ENCODE results near the gene ARL15.
"Not testable (repeated sequence)": the region's sequence is repeated elsewhere in the genome, so short reads cannot be mapped to it uniquely, and the experiment has no call there.

ARL15 gene

DNA sequence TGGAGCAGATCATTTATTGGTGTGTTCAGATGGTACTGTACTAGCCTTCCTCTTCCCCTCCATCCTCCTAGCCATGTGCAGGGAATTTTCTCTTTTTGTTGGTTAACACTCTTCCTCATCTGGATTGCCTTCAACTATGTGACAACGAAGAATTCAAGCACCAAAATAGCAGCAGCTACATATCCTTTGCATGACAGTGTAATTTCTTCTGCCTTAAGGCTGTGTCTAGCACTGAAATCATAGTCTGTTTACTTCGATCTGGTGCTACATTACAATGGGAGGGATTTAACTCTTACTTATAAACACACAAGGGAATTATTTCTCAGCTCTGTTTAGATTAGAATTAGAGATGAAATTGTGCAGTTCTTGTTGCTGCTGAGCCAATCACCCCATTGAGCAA, 260.4 kb downstream of the ARL15 start:
- ATAC-seq (ENCODE audit: insufficient read depth, low read depth) (no peak), DNase-seq (no peak)
- Histone ChIP-seq H3K27ac (ENCODE audit: low read length) (no peak overlapping the region), H3K4me1 (ENCODE audit: insufficient read depth, low read length) (no peaks in the 10 kb centered on the region), H3K9me3 (ENCODE audit: insufficient read depth, low read length, severe bottlenecking) (no peaks in the 10 kb centered on the region), H3K36me3 (ENCODE audit: insufficient read depth, low read length) (no peaks in the 10 kb centered on the region), H3K4me3 (ENCODE audit: low read depth in 1 of 2, low read length in 2 of 2) (no peak overlapping the region), H3K9ac (ENCODE audit: low read depth, low read length) (no peak overlapping the region), H3K27me3 (ENCODE audit: insufficient read depth, low read length, poor library complexity) (no peaks in the 10 kb centered on the region), H3K4me2 (ENCODE audit: insufficient read depth, low read length) (no peak overlapping the region), H2AFZ (ENCODE audit: low read depth, low read length) (no peak overlapping the region), H3K79me2 (ENCODE audit: insufficient read depth, low read length) (no peaks in the 10 kb centered on the region), H4K20me1 (ENCODE audit: insufficient read depth, low read length) (no peaks in the 10 kb centered on the region)
- TF ChIP-seq, protein P1, sequence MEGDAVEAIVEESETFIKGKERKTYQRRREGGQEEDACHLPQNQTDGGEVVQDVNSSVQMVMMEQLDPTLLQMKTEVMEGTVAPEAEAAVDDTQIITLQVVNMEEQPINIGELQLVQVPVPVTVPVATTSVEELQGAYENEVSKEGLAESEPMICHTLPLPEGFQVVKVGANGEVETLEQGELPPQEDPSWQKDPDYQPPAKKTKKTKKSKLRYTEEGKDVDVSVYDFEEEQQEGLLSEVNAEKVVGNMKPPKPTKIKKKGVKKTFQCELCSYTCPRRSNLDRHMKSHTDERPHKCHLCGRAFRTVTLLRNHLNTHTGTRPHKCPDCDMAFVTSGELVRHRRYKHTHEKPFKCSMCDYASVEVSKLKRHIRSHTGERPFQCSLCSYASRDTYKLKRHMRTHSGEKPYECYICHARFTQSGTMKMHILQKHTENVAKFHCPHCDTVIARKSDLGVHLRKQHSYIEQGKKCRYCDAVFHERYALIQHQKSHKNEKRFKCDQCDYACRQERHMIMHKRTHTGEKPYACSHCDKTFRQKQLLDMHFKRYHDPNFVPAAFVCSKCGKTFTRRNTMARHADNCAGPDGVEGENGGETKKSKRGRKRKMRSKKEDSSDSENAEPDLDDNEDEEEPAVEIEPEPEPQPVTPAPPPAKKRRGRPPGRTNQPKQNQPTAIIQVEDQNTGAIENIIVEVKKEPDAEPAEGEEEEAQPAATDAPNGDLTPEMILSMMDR (IDR thresholded peaks at IDR 0.05; ENCODE audit: borderline replicate concordance, extremely low read depth, low read length, poor library complexity, severe bottlenecking), result no peak
- TF ChIP-seq EZH2 (IDR thresholded peaks at IDR 0.05; ENCODE audit: borderline replicate concordance, low read depth, low read length, severe bottlenecking), result no peak

DNA sequence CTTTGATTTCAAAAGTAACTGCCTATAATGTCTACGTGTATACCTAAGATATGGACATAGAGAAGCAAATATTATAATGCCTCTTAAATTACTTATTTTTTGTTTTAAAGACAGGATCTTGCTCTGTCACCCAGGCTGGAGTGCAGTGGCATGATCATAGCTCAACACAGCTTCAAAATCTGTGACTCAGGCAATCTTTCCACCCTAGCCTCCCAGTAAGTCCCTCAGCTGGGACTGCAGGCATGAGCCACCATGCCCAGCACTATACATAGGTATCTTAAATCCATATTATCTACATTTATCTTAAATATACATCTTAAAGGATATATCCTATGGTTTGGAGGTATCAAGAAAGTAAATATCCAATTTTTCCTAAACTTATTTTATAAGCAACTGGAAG, 261.2 kb downstream of the ARL15 start:
- no peak overlapping the region for H3K4me3 ChIP-seq (ENCODE audit: low read depth in 1 of 2, low read length in 2 of 2)
- no peak overlapping the region for H2AFZ ChIP-seq (ENCODE audit: low read depth, low read length)
- H3K27ac ChIP-seq (ENCODE audit: low read length), result no peak overlapping the region
- H4K20me1 ChIP-seq (ENCODE audit: insufficient read depth, low read length), result no peaks in the 10 kb centered on the region
- TF ChIP-seq, protein P1 (IDR thresholded peaks at IDR 0.05; ENCODE audit: borderline replicate concordance, extremely low read depth, low read length, poor library complexity, severe bottlenecking), result no peak
- TF ChIP-seq EZH2 (IDR thresholded peaks at IDR 0.05; ENCODE audit: borderline replicate concordance, low read depth, low read length, severe bottlenecking), result no peak
- no peak for DNase-seq
- H3K79me2 ChIP-seq (ENCODE audit: insufficient read depth, low read length), result no peaks in the 10 kb centered on the region
- no peaks in the 10 kb centered on the region for H3K4me1 ChIP-seq (ENCODE audit: insufficient read depth, low read length)
- no peak overlapping the region for H3K4me2 ChIP-seq (ENCODE audit: insufficient read depth, low read length)
- ATAC-seq (ENCODE audit: insufficient read depth, low read depth), result no peak
- H3K9me3 ChIP-seq (ENCODE audit: insufficient read depth, low read length, severe bottlenecking), result no peaks in the 10 kb centered on the region
- no peaks in the 10 kb centered on the region for H3K36me3 ChIP-seq (ENCODE audit: insufficient read depth, low read length)
- H3K9ac ChIP-seq (ENCODE audit: low read depth, low read length), result no peak overlapping the region
- no peaks in the 10 kb centered on the region for H3K27me3 ChIP-seq (ENCODE audit: insufficient read depth, low read length, poor library complexity)

DNA sequence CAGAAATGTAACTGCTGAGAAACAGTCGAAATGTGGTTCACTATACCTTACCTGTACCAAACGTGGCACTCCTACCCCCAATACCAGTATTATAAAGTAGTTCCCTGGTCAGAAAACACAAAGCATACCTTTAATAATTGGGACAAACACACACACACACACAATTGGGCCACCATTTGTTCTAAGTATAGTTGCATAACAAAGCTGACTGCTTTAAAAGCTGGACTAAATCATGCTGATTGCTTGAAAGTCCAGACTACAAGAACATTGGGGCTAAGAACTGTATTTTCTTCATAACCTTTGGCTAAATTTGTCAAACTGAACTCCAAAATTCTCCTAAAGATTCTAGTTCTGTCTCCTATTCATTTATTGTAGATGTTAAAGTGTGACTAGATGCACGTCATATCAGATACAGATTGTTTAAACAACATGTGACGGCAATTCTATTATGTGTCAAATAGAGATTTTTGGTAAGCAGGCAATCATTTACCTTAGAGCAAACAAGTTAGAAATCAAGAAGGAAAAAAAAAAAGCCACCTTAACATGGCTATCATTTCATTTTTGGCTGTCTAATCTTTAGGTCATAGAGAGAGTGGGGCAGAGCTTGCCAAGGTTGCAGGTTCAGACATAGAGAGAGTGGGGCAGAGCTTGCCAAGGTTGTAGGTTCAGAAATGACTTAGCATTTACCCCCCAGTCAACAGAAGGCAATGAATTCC, 265.1 kb downstream of the ARL15 start:
- Histone ChIP-seq H3K4me1 (ENCODE audit: insufficient read depth, low read length) (no peaks in the 10 kb centered on the region), H2AFZ (ENCODE audit: low read depth, low read length) (no peak overlapping the region), H3K9me3 (ENCODE audit: insufficient read depth, low read length, severe bottlenecking) (no peaks in the 10 kb centered on the region), H3K36me3 (ENCODE audit: insufficient read depth, low read length) (no peaks in the 10 kb centered on the region), H3K27me3 (ENCODE audit: insufficient read depth, low read length, poor library complexity) (no peaks in the 10 kb centered on the region), H3K79me2 (ENCODE audit: insufficient read depth, low read length) (no peaks in the 10 kb centered on the region), H3K9ac (ENCODE audit: low read depth, low read length) (no peak overlapping the region), H4K20me1 (ENCODE audit: insufficient read depth, low read length) (no peaks in the 10 kb centered on the region), H3K27ac (ENCODE audit: low read length) (no peak overlapping the region), H3K4me2 (ENCODE audit: insufficient read depth, low read length) (no peak overlapping the region), H3K4me3 (ENCODE audit: low read depth in 1 of 2, low read length in 2 of 2) (no peak overlapping the region)
- DNase-seq, result no peak
- TF ChIP-seq EZH2 (IDR thresholded peaks at IDR 0.05; ENCODE audit: borderline replicate concordance, low read depth, low read length, severe bottlenecking), result no peak
- TF ChIP-seq, protein P1 (IDR thresholded peaks at IDR 0.05; ENCODE audit: borderline replicate concordance, extremely low read depth, low read length, poor library complexity, severe bottlenecking), result no peak
- no peak for ATAC-seq (ENCODE audit: insufficient read depth, low read depth)

DNA sequence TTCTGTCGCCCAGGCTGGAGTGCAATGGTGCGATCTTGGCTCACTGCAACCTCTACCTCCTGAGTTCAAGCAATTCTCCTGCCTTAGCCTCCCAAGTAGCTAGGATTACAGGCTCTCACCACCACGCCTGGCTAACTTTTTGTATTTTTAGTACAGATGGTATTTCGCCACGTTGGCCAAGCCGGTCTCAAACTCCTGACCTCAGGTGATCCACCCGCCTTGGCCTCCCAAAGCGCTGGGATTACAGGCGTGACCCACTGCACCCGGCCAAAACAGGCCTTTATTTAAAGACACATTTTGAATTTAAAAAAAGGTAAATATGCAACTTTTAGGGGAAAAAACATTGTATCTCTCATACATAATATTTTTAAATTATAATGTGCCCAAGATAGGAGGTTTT, 266.1 kb downstream of the ARL15 start:
- not testable (repeated sequence) for H3K27me3 ChIP-seq (ENCODE audit: insufficient read depth, low read length, poor library complexity)

More for the DNA sequence above, 266.1 kb downstream of the ARL15 start:
- not testable (repeated sequence) for H4K20me1 ChIP-seq (ENCODE audit: insufficient read depth, low read length); H3K27ac ChIP-seq (ENCODE audit: low read length); H3K79me2 ChIP-seq (ENCODE audit: insufficient read depth, low read length); H3K36me3 ChIP-seq (ENCODE audit: insufficient read depth, low read length); ATAC-seq (ENCODE audit: insufficient read depth, low read depth); H3K9ac ChIP-seq (ENCODE audit: low read depth, low read length); H3K4me2 ChIP-seq (ENCODE audit: insufficient read depth, low read length); H3K9me3 ChIP-seq (ENCODE audit: insufficient read depth, low read length, severe bottlenecking); H2AFZ ChIP-seq (ENCODE audit: low read depth, low read length); H3K4me1 ChIP-seq (ENCODE audit: insufficient read depth, low read length); DNase-seq; H3K4me3 ChIP-seq (ENCODE audit: low read depth in 1 of 2, low read length in 2 of 2)
